ENCODE results near the gene C19orf73. TPM values are rescaled to one million over a fixed set of nuclear protein-coding genes. Genes with fewer than 3 reads are reported as not detected.

Gene C19orf73
- total RNA-seq, 1 donor from 2014 or later, result 1.8 TPM

GRCh38 chr19:49165111-49165750, 46.3 kb upstream of the C19orf73 start:
- Mint-ChIP-seq H3K36me3 (ENCODE audit: unreplicated experiment) (peaks cover 8% of the 10 kb centered on the region), H3K9me3 (ENCODE audit: unreplicated experiment) (no peaks in the 10 kb centered on the region), H3K4me3 (ENCODE audit: unreplicated experiment) (no peak overlapping the region), H3K27ac (ENCODE audit: unreplicated experiment) (no peak overlapping the region), H3K4me1 (ENCODE audit: unreplicated experiment) (no peaks in the 10 kb centered on the region), H3K27me3 (ENCODE audit: unreplicated experiment) (no peaks in the 10 kb centered on the region)
- TF ChIP-seq, protein P1, sequence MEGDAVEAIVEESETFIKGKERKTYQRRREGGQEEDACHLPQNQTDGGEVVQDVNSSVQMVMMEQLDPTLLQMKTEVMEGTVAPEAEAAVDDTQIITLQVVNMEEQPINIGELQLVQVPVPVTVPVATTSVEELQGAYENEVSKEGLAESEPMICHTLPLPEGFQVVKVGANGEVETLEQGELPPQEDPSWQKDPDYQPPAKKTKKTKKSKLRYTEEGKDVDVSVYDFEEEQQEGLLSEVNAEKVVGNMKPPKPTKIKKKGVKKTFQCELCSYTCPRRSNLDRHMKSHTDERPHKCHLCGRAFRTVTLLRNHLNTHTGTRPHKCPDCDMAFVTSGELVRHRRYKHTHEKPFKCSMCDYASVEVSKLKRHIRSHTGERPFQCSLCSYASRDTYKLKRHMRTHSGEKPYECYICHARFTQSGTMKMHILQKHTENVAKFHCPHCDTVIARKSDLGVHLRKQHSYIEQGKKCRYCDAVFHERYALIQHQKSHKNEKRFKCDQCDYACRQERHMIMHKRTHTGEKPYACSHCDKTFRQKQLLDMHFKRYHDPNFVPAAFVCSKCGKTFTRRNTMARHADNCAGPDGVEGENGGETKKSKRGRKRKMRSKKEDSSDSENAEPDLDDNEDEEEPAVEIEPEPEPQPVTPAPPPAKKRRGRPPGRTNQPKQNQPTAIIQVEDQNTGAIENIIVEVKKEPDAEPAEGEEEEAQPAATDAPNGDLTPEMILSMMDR (IDR thresholded peaks at IDR 0.05), result no peak
- DNase-seq (ENCODE audit: extremely low spot score, unreplicated experiment), result no peak

DNA sequence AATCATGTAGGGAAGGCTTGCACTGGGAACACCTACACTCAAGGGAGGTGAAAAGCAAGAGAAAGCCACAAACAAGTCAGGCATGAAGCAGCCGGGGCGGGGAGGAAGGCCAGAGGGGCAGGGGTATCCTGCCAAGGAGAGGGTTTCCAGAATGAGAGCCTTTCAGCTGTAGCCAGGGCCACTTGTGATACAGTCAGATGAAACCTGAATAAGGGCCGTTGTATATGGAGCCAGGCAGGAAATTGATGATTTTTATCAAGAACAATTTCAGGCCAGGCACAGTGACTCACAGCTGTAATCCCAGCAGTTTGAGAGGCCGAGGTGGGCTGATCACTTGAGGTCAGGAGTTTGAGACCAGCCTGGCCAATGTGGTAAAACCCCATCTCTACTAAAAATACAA, 43.0 kb upstream of the C19orf73 start:
- Mint-ChIP-seq H3K27me3 (ENCODE audit: unreplicated experiment) (no peaks in the 10 kb centered on the region), H3K4me3 (ENCODE audit: unreplicated experiment) (no peak overlapping the region), H3K4me1 (ENCODE audit: unreplicated experiment) (peaks cover 11% of the 10 kb centered on the region), H3K36me3 (ENCODE audit: unreplicated experiment) (peaks cover 10% of the 10 kb centered on the region), H3K9me3 (ENCODE audit: unreplicated experiment) (no peaks in the 10 kb centered on the region), H3K27ac (ENCODE audit: unreplicated experiment) (no peak overlapping the region)
- TF ChIP-seq, protein P1 (IDR thresholded peaks at IDR 0.05), result no peak
- DNase-seq (ENCODE audit: extremely low spot score, unreplicated experiment), result no peak

- H3K4me1 Mint-ChIP-seq (ENCODE audit: unreplicated experiment), result peaks cover 11% of the 10 kb centered on the region
- TF ChIP-seq, protein P1 (IDR thresholded peaks at IDR 0.05), result no peak
- H3K9me3 Mint-ChIP-seq (ENCODE audit: unreplicated experiment), result no peaks in the 10 kb centered on the region
- DNase-seq (ENCODE audit: extremely low spot score, unreplicated experiment), result no peak
- no peak overlapping the region for H3K27ac Mint-ChIP-seq (ENCODE audit: unreplicated experiment)
- H3K4me3 Mint-ChIP-seq (ENCODE audit: unreplicated experiment), result no peak overlapping the region
- H3K27me3 Mint-ChIP-seq (ENCODE audit: unreplicated experiment), result no peaks in the 10 kb centered on the region
- peaks cover 8% of the 10 kb centered on the region for H3K36me3 Mint-ChIP-seq (ENCODE audit: unreplicated experiment)
Measured at GRCh38 chr19:49160450-49161189, 41.7 kb upstream of the C19orf73 start.

- H3K4me3 Mint-ChIP-seq (ENCODE audit: unreplicated experiment), result peak within 1 kb of the TSS; percentile 86
- H3K36me3 Mint-ChIP-seq (ENCODE audit: unreplicated experiment), result peaks cover 8% of the 10 kb centered on the region
- TF ChIP-seq, protein P1 (IDR thresholded peaks at IDR 0.05), result no peak
- H3K27ac Mint-ChIP-seq (ENCODE audit: unreplicated experiment), result peak within 1 kb of the TSS; percentile 87
- peaks cover 2% of the 10 kb centered on the region for H3K27me3 Mint-ChIP-seq (ENCODE audit: unreplicated experiment)
- H3K4me1 Mint-ChIP-seq (ENCODE audit: unreplicated experiment), result peaks cover 13% of the 10 kb centered on the region
- peaks cover 3% of the 10 kb centered on the region for H3K9me3 Mint-ChIP-seq (ENCODE audit: unreplicated experiment)
- DNase-seq (ENCODE audit: extremely low spot score, unreplicated experiment), result peak; percentile 95
Measured at GRCh38 chr19:49157445-49158224, 38.7 kb upstream of the C19orf73 start, which contains the start of gene TRPM4. TRPM4 (plus strand) TSS chr19:49157792; CDS start chr19:49157867, 75 bp downstream.
